ENCODE data around the gene ZNRF3.

DNA sequence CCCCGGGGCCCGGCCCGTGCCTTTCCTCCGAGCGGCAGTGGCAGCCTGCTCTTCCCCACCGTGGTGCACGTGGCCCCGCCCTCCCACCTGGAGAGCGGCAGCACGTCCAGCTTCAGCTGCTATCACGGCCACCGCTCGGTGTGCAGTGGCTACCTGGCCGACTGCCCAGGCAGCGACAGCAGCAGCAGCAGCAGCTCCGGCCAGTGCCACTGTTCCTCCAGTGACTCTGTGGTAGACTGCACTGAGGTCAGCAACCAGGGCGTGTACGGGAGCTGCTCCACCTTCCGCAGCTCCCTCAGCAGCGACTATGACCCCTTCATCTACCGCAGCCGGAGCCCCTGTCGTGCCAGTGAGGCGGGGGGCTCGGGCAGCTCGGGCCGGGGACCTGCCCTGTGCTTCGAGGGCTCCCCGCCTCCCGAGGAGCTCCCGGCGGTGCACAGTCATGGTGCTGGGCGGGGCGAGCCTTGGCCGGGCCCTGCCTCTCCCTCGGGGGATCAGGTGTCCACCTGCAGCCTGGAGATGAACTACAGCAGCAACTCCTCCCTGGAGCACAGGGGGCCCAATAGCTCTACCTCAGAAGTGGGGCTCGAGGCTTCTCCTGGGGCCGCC is 166.4 kb downstream of the ZNRF3 start:
- TF ChIP-seq, protein P1, sequence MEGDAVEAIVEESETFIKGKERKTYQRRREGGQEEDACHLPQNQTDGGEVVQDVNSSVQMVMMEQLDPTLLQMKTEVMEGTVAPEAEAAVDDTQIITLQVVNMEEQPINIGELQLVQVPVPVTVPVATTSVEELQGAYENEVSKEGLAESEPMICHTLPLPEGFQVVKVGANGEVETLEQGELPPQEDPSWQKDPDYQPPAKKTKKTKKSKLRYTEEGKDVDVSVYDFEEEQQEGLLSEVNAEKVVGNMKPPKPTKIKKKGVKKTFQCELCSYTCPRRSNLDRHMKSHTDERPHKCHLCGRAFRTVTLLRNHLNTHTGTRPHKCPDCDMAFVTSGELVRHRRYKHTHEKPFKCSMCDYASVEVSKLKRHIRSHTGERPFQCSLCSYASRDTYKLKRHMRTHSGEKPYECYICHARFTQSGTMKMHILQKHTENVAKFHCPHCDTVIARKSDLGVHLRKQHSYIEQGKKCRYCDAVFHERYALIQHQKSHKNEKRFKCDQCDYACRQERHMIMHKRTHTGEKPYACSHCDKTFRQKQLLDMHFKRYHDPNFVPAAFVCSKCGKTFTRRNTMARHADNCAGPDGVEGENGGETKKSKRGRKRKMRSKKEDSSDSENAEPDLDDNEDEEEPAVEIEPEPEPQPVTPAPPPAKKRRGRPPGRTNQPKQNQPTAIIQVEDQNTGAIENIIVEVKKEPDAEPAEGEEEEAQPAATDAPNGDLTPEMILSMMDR (conservative IDR thresholded peaks at IDR 0.05; ENCODE audit: low read depth, low read length): no peak
- no peak for TF ChIP-seq EZH2 (IDR thresholded peaks at IDR 0.05; ENCODE audit: low read length, unreplicated experiment)
